D721Med (cell line): ENCODE data around the gene TMEM74B.

ENCODE experiments used
- DNase-seq: peaks from one replicate; pipeline ENCODE4 v3.0.0; 2011; ENCODE audit warnings: low spot score; ENCODE audit not compliant: insufficient read length
- FAIRE-seq: peaks from 2 replicates; lab custom pipeline; 2011; peaks lifted over from hg19 to GRCh38; lab: Jason Lieb, UNC
- CTCF ChIP-seq: IDR thresholded peaks from 2 replicates; pipeline ENCODE4 v1.5.1; 2012; ENCODE audit warnings: mild to moderate bottlenecking, control low read depth; ENCODE audit not compliant: insufficient read depth; ENCODE audit errors: missing control alignments

The TMEM74B gene

GRCh38 chr20:1210501-1210900, 25.7 kb upstream of the TMEM74B start:
- no peak for TF ChIP-seq CTCF
- no peak for FAIRE-seq

DNA sequence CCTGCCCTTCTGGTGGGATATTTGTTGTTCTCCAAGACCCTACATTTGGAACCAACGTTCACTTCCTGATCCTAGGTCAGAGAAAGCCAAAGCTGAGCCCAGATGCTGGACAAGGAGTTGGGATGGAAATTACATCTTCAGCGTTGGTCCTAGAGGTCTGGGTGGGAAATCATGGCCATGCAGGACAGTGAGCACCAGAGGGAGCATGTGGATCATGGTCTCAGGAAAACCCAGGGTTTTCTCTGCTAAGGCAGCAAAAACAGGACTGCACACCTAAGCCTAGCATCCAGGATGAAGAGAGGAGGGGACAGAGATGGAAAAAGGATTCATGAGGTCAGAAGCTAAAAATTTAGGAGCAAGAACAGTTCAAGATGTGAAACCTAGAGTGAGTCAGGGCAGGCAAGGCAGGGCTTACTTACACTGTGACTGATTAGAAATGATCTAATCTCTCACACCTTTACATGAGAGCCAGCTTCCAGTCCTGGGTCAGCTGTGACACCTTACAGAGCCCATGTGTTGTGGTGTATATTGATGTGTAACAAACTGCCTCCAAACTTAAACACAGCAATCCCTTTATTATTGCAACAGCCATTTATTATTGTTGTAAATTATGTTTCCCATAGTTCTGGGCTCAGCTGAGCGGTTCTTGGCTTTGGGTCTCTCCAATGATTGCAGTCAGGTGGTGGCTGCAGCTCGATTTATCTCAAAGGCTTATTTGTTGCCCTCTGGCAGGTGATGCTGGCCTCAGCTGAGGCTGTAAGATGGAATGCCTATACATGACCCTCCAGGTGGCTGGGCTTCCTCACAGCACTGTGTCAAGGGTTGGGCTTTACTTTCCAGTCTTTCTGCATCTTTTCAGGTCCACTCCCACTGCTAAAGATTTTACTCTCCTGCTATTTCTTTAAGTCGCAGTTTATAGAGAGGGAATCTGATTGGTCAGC, 24.9 kb upstream of the TMEM74B start:
- FAIRE-seq (no peak), DNase-seq (no peak)
- peak; percentile 24 for TF ChIP-seq CTCF

More at GRCh38 chr20:1210501-1210900, 25.7 kb upstream of the TMEM74B start:
- DNase-seq, result no peak

GRCh38 chr20:1207293-1207878, 22.6 kb upstream of the TMEM74B start:
- no peak for DNase-seq
- no peak for TF ChIP-seq CTCF
- no peak for FAIRE-seq

- no peak for FAIRE-seq
- no peak for TF ChIP-seq CTCF
- DNase-seq, result no peak
These were observed 21.8 kb upstream of the TMEM74B start for GRCh38 chr20:1206366-1207148.

GRCh38 chr20:1205802-1206201, 21.0 kb upstream of the TMEM74B start:
- no peak for TF ChIP-seq CTCF
- FAIRE-seq (no peak), DNase-seq (no peak)

DNA sequence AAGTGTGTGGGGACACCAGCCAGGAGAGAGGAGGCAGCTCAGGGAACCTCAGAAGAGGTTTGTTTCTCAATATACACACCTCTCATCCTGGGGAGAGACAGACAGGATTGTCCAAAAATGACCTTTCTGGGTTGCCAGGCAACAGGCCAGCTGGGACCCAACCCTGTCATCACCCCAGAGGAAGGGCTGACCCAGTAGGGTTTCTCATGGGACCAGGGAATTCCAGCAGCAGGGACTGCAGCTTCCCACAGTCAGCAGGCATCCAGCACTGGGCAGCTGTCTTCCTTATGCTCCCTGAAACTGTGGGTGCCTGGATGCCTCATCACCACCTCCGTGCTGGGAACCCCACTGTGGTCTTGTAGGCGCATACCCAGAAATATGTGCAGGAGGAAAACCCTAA, 19.8 kb upstream of the TMEM74B start:
- no peak for TF ChIP-seq CTCF
- no peak for FAIRE-seq

More for the DNA sequence above, 19.8 kb upstream of the TMEM74B start:
- no peak for DNase-seq
